HTERT RPE-1 (cell line): ENCODE results near the gene B4GALT5.

Source experiments
- in situ Hi-C: fragments of 300-500 bp; cut with MboI; formaldehyde crosslinking; loops from 4 replicates; pipeline ENCODE4 v1.14.3; 2020; ENCODE audit warnings: low sequenced_read_pairs

The B4GALT5 gene

GRCh38 chr20:49659056-49659455 lies 54.6 kb downstream of the B4GALT5 start:
- in situ Hi-C loops, result no loop called here

DNA sequence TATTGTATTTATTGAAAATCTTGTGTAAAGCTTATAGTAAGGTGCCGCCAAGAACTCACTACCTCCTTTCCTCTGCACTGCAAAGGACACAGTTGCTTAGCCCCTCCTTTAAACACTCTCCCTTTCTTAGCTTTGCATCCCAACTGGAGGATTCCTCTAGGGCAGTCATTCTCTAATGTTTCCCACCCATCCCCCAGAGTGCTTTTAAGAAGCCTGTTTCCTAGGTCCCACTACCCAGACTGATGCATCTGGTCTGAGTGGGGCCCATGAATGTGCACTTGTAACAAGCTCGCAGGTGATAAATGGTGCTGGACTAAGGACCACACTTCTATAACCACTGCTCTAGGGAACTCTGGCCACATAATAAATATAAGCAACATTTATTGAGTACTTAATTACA lies 55.2 kb downstream of the B4GALT5 start:
- in situ Hi-C loops, result no loop called here

- in situ Hi-C loops, result no loop called here
These were observed 56.4 kb downstream of the B4GALT5 start for GRCh38 chr20:49657118-49657901.

DNA sequence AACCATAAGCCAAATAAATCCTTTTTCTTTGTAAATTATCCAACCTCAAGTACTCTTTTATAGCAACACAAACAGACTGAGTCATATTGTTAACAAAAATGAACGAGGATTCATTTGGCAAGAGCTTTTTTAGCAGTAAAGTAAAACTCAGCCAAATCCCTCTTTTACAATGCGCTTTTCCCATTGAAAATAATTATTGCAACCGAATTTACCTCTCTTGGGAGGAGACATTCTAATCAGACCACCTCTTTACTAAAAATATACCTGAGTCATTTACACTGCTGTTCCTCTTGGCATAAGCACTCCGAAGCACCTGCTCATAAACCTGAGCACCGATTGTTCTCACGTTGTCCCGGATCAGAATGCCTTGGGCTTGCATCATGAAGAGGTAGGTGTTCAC lies 57.4 kb downstream of the B4GALT5 start:
- in situ Hi-C loops, result no loop called here

GRCh38 chr20:49653925-49654434 lies 59.7 kb downstream of the B4GALT5 start:
- in situ Hi-C loops, result no loop called here

DNA sequence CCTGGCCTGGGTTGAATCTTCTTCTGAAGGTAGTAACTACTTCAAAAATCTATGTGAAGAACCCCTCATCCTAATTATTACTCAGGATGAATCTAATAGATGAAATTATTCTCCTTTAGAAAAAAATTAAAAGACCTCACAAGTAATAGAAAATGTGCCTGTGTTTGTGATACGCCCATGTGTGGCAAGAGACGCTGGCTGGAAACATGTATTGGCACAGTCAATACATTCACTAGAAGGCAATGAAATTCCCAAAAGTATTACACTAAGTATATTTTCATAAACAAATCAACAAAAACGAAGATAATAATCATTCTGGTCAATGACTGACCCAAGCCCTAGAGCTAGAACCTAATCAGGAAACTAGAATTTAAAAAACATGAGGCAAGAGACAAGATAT lies 64.0 kb downstream of the B4GALT5 start:
- in situ Hi-C loops, result no loop called here

- in situ Hi-C loops, result no loop called here
These were observed 66.1 kb downstream of the B4GALT5 start for GRCh38 chr20:49647550-49647949.

- in situ Hi-C loops, result no loop called here
These were observed 67.2 kb downstream of the B4GALT5 start for GRCh38 chr20:49646528-49646927.

DNA sequence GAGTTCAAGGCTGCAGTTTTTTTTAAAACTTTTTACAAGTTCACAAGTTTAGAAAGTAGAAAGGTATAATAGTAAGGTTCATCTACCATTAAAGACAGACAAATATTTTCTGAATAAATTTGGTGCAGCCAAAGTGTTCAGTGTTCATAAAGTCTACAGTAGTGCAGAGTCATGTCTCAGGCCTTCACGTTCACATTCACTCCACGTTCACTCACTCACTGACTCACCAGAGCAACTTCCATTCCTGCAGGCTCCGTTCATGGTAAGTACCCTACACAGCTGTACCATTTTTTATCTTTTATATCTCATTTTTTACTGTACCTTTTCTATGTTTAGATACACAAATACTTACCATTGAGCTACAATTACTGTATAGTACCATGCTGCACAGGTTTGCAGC lies 67.6 kb downstream of the B4GALT5 start:
- in situ Hi-C loops, result no loop called here

DNA sequence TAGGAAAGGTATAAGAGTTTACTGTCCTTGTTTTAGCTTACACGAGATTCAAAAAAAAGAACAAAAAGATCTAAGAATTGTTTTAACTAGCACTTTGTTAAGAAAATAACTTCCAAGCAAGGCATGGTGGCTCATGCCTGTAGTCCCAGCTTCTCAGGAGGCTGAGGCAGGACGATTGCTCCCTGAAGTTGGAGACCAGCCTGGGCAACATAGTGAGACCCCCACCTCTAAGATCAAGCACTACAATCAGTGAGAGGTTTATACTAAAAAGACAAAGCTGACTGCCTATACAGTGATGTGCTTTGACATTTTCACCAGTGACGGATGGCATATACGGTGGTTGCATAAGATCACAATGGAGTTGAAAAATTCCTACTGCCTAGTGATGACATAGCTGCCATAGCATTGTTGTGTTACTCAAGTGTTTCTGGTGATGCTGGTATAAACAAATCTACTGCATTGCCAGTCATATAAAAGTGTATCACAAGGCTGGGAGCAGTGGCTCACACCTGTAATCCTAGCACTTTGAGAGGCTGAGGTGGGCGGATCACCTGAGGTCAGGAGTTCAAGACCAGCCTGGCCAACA lies 68.6 kb downstream of the B4GALT5 start:
- in situ Hi-C loops, result no loop called here

DNA sequence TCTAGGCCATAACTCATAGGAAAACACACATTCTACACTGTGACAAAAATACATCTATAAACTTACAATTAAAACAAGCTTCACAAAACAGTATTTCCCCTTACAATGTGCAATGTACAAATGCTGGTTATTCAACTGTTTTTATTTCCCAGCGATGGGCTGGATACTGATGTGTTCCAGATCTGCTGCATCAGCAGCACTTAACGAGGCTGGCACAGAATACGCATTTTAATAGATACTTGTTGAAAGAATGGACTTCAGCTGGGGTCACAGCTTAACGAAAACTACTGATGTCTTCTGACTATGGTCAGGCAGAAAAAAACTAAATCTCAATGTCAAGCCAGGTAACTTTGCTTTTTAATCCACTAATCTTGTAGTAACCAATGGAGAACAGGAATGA lies 70.9 kb downstream of the B4GALT5 start:
- in situ Hi-C loops, result no loop called here

DNA sequence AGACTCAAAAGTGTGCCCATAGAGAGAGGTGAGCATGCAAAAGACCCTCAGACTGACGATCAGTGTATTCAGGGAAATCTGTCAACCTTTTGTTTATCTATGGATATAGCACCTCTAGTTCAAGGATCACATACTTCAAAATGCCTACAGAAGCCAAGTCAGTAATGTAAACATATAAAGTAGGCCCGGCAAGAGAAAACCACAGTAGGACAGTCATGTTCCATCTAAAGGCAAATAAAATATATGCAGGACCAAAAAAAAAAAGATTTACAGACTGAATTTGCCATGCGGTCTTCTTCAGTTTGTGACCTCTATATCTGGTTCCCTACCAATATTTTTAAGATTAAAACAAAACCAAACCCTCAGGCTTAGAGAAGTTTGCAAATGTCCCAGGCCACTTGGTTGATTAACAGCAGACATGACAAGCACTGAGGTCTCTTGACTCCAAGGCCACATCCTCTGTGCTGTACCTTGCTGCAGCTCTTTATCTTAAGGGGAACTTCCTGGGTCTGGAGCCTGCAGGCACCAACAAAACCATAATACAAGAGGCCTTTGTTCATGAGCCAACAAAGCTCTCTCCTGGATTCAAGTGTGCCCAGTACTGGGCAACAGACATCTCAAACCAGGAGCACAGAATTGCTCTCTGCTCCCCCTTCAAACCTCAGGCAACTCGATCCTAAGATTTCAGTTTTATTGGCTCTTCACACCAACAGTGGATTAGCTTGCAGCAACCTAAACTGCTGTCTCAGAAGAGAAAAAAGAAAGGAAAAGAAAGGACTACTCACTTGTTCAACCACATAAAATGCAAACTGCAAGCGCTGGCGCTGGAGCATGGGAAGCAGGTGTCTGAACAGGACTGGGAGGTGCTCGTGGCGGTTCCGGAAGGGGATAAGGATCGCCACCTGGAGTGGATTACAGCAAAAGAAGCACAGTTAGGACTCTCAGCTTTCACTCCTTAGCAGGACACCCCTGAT lies 71.7 kb downstream of the B4GALT5 start:
- in situ Hi-C loops, result no loop called here

- in situ Hi-C loops, result no loop called here
These were observed 76.5 kb downstream of the B4GALT5 start for GRCh38 chr20:49637046-49637637.

GRCh38 chr20:49636447-49636846 lies 77.2 kb downstream of the B4GALT5 start:
- in situ Hi-C loops, result no loop called here

DNA sequence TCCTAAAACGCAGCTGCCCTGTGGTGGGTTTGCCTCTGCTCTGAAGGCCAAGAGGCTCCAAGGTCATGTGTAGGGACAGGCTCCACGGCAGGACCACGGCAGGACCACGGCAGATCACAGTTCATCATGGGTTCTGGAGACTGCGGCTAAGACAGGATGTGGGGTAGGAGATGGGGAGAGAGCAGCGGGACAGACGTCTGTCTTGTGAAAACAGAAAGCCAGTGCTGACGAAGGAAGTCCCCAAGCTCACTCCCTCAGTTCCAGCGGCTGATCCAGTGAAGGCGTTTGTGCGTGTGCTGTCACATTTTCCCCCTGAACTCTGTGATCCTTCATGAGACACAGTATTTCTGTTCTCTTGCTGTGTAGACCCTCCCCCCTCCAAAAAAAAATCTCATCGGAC lies 77.8 kb downstream of the B4GALT5 start:
- in situ Hi-C loops, result no loop called here

- in situ Hi-C loops, result no loop called here
These were observed 78.5 kb downstream of the B4GALT5 start for GRCh38 chr20:49635166-49635565.

GRCh38 chr20:49634116-49634515 lies 79.6 kb downstream of the B4GALT5 start:
- in situ Hi-C loops, result no loop called here

GRCh38 chr20:49633643-49634042 lies 80.0 kb downstream of the B4GALT5 start:
- in situ Hi-C loops, result no loop called here

DNA sequence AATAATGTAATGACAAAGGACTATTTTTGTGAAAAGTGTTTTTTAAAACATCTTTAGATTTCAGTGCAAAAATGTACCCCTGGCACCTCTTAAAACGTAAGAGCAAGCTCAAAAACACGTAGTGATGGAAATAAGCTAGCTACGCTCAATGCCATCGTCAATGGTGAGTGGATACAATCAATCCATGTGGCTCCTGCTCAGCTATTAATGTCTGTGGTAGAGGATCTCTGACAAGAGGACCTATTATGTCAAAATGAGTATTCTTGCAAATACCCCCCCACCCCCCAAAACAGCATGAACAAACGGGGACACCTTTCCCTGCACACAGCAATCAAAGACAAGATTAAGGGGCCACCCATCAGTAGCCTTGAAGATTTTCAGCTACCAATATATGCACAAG lies 80.7 kb downstream of the B4GALT5 start:
- in situ Hi-C loops, result no loop called here

DNA sequence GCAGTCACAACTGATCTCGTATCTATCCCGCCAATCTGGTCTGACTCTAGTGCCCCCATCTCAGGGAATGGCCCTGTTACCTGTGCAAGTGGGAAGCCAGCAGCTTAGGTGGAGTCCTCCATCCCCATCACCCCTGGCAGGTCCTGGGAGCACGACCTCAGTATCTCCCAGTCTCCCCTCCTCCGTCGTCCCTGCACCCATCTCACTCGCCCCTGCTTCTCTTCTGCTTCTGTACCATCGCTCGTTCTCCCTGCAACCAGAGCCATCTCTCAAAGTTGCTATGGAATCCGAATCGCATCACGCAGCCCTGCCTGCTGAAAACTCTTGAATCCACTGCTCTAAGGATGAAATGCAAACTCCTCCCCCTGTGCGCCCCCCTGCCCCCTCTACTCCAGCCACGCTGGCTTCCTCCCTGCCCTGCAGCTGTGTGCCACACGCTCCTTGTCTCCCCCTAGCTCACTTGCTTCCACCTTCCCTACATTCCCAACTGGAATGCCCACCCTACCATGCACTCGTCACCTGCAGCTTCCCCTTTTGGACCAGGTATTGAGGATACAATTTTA lies 81.7 kb downstream of the B4GALT5 start:
- in situ Hi-C loops, result no loop called here
